Measurements from ENCODE around the gene TMEFF1. TPM values are rescaled to one million over a fixed set of nuclear protein-coding genes. Genes with fewer than 3 reads are reported as not detected.
A peak's percentile ranks its signal among the peaks of the same experiment; 100 is the strongest.

The TMEFF1 gene
- total RNA-seq, 3 donors from 2014 or later = 0.38 to 0.98 TPM; not detected in 1

GRCh38 chr9:100428871-100429654, 43.9 kb upstream of the TMEFF1 start:
- ATAC-seq (peak; percentile 20), DNase-seq (peak in 1 of 3 donors; percentile 8)
- Histone ChIP-seq H3K9me3 (no peaks in the 10 kb centered on the region), H3K36me3 (ENCODE audit: low read depth) (no peaks in the 10 kb centered on the region), H3K4me3 (no peak overlapping the region), H3K4me1 (ENCODE audit: low read depth) (peaks cover 4% of the 10 kb centered on the region)
- TF ChIP-seq CTCF (IDR thresholded peaks at IDR 0.05) = no peak
- intact Hi-C loops (cut with DNase I, micrococcal nuclease) = no loop called here

GRCh38 chr9:100430286-100430940, 42.5 kb upstream of the TMEFF1 start:
- Histone ChIP-seq H3K9me3 (no peaks in the 10 kb centered on the region), H3K4me1 (ENCODE audit: low read depth) (peaks cover 4% of the 10 kb centered on the region), H3K4me3 (no peak overlapping the region), H3K36me3 (ENCODE audit: low read depth) (no peaks in the 10 kb centered on the region)
- ATAC-seq = no peak
- no peak for TF ChIP-seq CTCF (IDR thresholded peaks at IDR 0.05)
- intact Hi-C loops (cut with DNase I, micrococcal nuclease) = no loop called here
- no peak for DNase-seq

GRCh38 chr9:100431886-100432285, 41.1 kb upstream of the TMEFF1 start:
- ATAC-seq = no peak
- no peak overlapping the region for H3K4me3 ChIP-seq
- H3K9me3 ChIP-seq = no peaks in the 10 kb centered on the region
- H3K4me1 ChIP-seq (ENCODE audit: low read depth) = no peaks in the 10 kb centered on the region
- TF ChIP-seq CTCF (IDR thresholded peaks at IDR 0.05) = no peak
- intact Hi-C loops (cut with DNase I, micrococcal nuclease) = no loop called here
- DNase-seq = no peak
- no peaks in the 10 kb centered on the region for H3K36me3 ChIP-seq (ENCODE audit: low read depth)

GRCh38 chr9:100432736-100433135, 40.2 kb upstream of the TMEFF1 start:
- Histone ChIP-seq H3K36me3 (ENCODE audit: low read depth) (no peaks in the 10 kb centered on the region), H3K9me3 (no peaks in the 10 kb centered on the region), H3K4me1 (ENCODE audit: low read depth) (no peaks in the 10 kb centered on the region), H3K4me3 (no peak overlapping the region)
- intact Hi-C loops (cut with DNase I, micrococcal nuclease) = no loop called here
- no peak for DNase-seq
- ATAC-seq = no peak
- TF ChIP-seq CTCF (IDR thresholded peaks at IDR 0.05) = no peak

GRCh38 chr9:100436571-100436970, 36.4 kb upstream of the TMEFF1 start:
- no peaks in the 10 kb centered on the region for H3K9me3 ChIP-seq
- H3K4me3 ChIP-seq = no peak overlapping the region
- intact Hi-C loops (cut with DNase I, micrococcal nuclease) = no loop called here
- no peaks in the 10 kb centered on the region for H3K4me1 ChIP-seq (ENCODE audit: low read depth)
- DNase-seq (no peak), ATAC-seq (no peak)
- H3K36me3 ChIP-seq (ENCODE audit: low read depth) = no peaks in the 10 kb centered on the region
- no peak for TF ChIP-seq CTCF (IDR thresholded peaks at IDR 0.05)
